Caco-2 (cell line): ENCODE data around the gene LY6G6C. TPM values are rescaled to one million over a fixed set of nuclear protein-coding genes. Genes with fewer than 3 reads are reported as not detected.

Source experiments
- BruUV-seq: library from RNA; stranded (reverse); fragments of 400-500 nt; replicated peaks from 2 replicates; lab custom pipeline; 2021; lab: Mats Ljungman, UMichigan
- CTCF ChIA-PET: fragments of 300-600 bp; sonication (Branson Sonifier 250); formaldehyde crosslinking; loops from one replicate; lab custom pipeline; 2022; ENCODE audit warnings: antibody characterized with exemption; lab: Charles Lee
- POLR2A ChIA-PET: fragments of 300-600 bp; sonication (Branson Sonifier 250); formaldehyde crosslinking; loops from one replicate; lab custom pipeline; 2022; ENCODE audit warnings: antibody characterized with exemption; lab: Charles Lee
- DNase-seq, 2 experiments: peaks; one replicate each; pipeline versions ENCODE4 v3.0.0 to v3.0.0-alpha.2; 2020 to 2022
- H3K27me3 ChIP-seq: replicated peaks from 2 replicates; pipeline ENCODE4 v1.6.0; 2011; ENCODE audit warnings: low read length; ENCODE audit not compliant: control insufficient read depth, insufficient read depth
- H3K36me3 ChIP-seq: 2 replicates; pipeline ENCODE4 v1.5.1; 2011; ENCODE audit warnings: low read length; ENCODE audit not compliant: control insufficient read depth, insufficient read depth
- H3K4me1 ChIP-seq: fragments of 250-450 bp; sonication (Bioruptor Pico); 2 replicates; pipeline ENCODE4 v1.5.1; 2020; ENCODE audit warnings: mild to moderate bottlenecking
- H3K4me3 ChIP-seq: 2 replicates; pipeline ENCODE4 v1.5.1; 2011; ENCODE audit warnings: low read depth, mild to moderate bottlenecking, control low read depth, low read length
- H3K9me3 ChIP-seq: fragments of 250-450 bp; sonication (Bioruptor Pico); 2 replicates; pipeline ENCODE4 v1.5.1; 2020; ENCODE audit warnings: mild to moderate bottlenecking, moderate library complexity
- H3K27ac Mint-ChIP-seq: one replicate; pipeline ENCODE4 v1.8.0; 2022; ENCODE audit warnings: mixed read lengths; ENCODE audit not compliant: unreplicated experiment
- H3K27me3 Mint-ChIP-seq: one replicate; pipeline ENCODE4 v1.8.0; 2022; ENCODE audit warnings: mixed read lengths; ENCODE audit not compliant: insufficient read depth, unreplicated experiment
- H3K36me3 Mint-ChIP-seq: one replicate; pipeline ENCODE4 v1.8.0; 2022; ENCODE audit warnings: mild to moderate bottlenecking, mixed read lengths; ENCODE audit not compliant: insufficient read depth, unreplicated experiment
- H3K4me1 Mint-ChIP-seq: one replicate; pipeline ENCODE4 v1.8.0; 2022; ENCODE audit warnings: low read depth, mixed read lengths; ENCODE audit not compliant: unreplicated experiment
- H3K4me3 Mint-ChIP-seq: one replicate; pipeline ENCODE4 v1.8.0; 2022; ENCODE audit warnings: mild to moderate bottlenecking, moderate library complexity, mixed read lengths; ENCODE audit not compliant: unreplicated experiment
- H3K9me3 Mint-ChIP-seq: one replicate; pipeline ENCODE4 v1.8.0; 2022; ENCODE audit warnings: mixed read lengths; ENCODE audit not compliant: unreplicated experiment
- CTCF ChIP-seq, 2 experiments: fragments of 200-600 bp in 1 of 2; IDR thresholded peaks; 1 replicate in 1 of 2; 2 replicates in 1 of 2; pipeline versions ENCODE4 v1.5.1 to v1.8.0; 2011 to 2022; ENCODE audit warnings: antibody characterized with exemption in 1 of 2, control low read depth in 1 of 2, inconsistent platforms in 1 of 2, low read depth in 1 of 2, low read length in 1 of 2, mild to moderate bottlenecking in 1 of 2, moderate library complexity in 1 of 2; ENCODE audit not compliant: insufficient read depth in 1 of 2, severe bottlenecking in 1 of 2, unreplicated experiment in 1 of 2
- intact Hi-C: fragments of 100-400 bp; cut with micrococcal nuclease; formaldehyde crosslinking; loops from one replicate; pipeline ENCODE4 v1.10.0; 2022; ENCODE audit not compliant: unreplicated experiment
- total RNA-seq: library from RNA; stranded (reverse); gene quantifications from 2 replicates; pipeline ENCODE4 v1.2.3, GENCODE V29; 2022

Gene LY6G6C
- total RNA-seq, 1 experiment from 2014 or later = 0.88 TPM

GRCh38 chr6:31744422-31744821, 22.9 kb upstream of the LY6G6C start:
- DNase-seq = no peak
- H3K4me3 Mint-ChIP-seq = no peak overlapping the region
- H3K27ac Mint-ChIP-seq = no peak overlapping the region
- BruUV-seq = no TSS peak
- H3K9me3 ChIP-seq = no peaks in the 10 kb centered on the region
- intact Hi-C loops = no loop called here
- no peak for TF ChIP-seq CTCF (IDR thresholded peaks at IDR 0.05; ENCODE audit: insufficient read depth in 1 of 2, low read depth in 1 of 2, low read length in 1 of 2, severe bottlenecking in 1 of 2, unreplicated experiment in 1 of 2)
- H3K27me3 ChIP-seq = no peaks in the 10 kb centered on the region
- H3K36me3 ChIP-seq = peaks cover 4% of the 10 kb centered on the region; the same call in 1 of the 2 replicates
- H3K4me3 ChIP-seq = no peak overlapping the region
- ChIA-PET CTCF (no interaction called here), POLR2A (no interaction called here)
- H3K36me3 Mint-ChIP-seq = peaks cover 38% of the 10 kb centered on the region
- H3K4me1 ChIP-seq = peaks cover 13% of the 10 kb centered on the region
- no peaks in the 10 kb centered on the region for H3K9me3 Mint-ChIP-seq
- H3K4me1 Mint-ChIP-seq = peaks cover 6% of the 10 kb centered on the region
- H3K27me3 Mint-ChIP-seq = no peaks in the 10 kb centered on the region

- H3K9me3 ChIP-seq = no peaks in the 10 kb centered on the region
- H3K27me3 ChIP-seq = no peaks in the 10 kb centered on the region
- DNase-seq = no peak
- no peak for TF ChIP-seq CTCF (IDR thresholded peaks at IDR 0.05; ENCODE audit: insufficient read depth in 1 of 2, low read depth in 1 of 2, low read length in 1 of 2, severe bottlenecking in 1 of 2, unreplicated experiment in 1 of 2)
- BruUV-seq = no TSS peak
- H3K36me3 Mint-ChIP-seq = peaks cover 50% of the 10 kb centered on the region
- no peak overlapping the region for H3K4me3 ChIP-seq
- ChIA-PET CTCF (no interaction called here), POLR2A (no interaction called here)
- no peaks in the 10 kb centered on the region for H3K9me3 Mint-ChIP-seq
- no peaks in the 10 kb centered on the region for H3K27me3 Mint-ChIP-seq
- H3K36me3 ChIP-seq = peaks cover 3% of the 10 kb centered on the region; the same call in 1 of the 2 replicates
- peaks cover 23% of the 10 kb centered on the region for H3K4me1 ChIP-seq
- no peak overlapping the region for H3K27ac Mint-ChIP-seq
- intact Hi-C loops = no loop called here
- H3K4me3 Mint-ChIP-seq = no peak overlapping the region
- peaks cover 21% of the 10 kb centered on the region for H3K4me1 Mint-ChIP-seq
These were observed 21.3 kb upstream of the LY6G6C start for GRCh38 chr6:31742894-31743293.

GRCh38 chr6:31741815-31742214, 20.3 kb upstream of the LY6G6C start:
- Mint-ChIP-seq H3K4me3 (peak overlapping the region; percentile 95), H3K9me3 (no peaks in the 10 kb centered on the region), H3K36me3 (peaks cover 53% of the 10 kb centered on the region), H3K27me3 (no peaks in the 10 kb centered on the region), H3K4me1 (peaks cover 22% of the 10 kb centered on the region), H3K27ac (no peak overlapping the region)
- POLR2A ChIA-PET = interaction anchor here (0.7 kb wide), 1 partner anchor 327 kb away, joined by 9 read pairs; no protein-coding TSS in a partner anchor
- BruUV-seq = no TSS peak
- TF ChIP-seq CTCF (IDR thresholded peaks at IDR 0.05; ENCODE audit: insufficient read depth in 1 of 2, low read depth in 1 of 2, low read length in 1 of 2, severe bottlenecking in 1 of 2, unreplicated experiment in 1 of 2) = no peak
- no peak overlapping the region for H3K4me3 ChIP-seq
- H3K9me3 ChIP-seq = no peaks in the 10 kb centered on the region
- H3K4me1 ChIP-seq = peaks cover 22% of the 10 kb centered on the region
- no peaks in the 10 kb centered on the region for H3K27me3 ChIP-seq
- CTCF ChIA-PET = interaction anchor here (0.7 kb wide), 1 partner anchor 31 kb away, joined by 3 read pairs; no protein-coding TSS in a partner anchor
- no peaks in the 10 kb centered on the region for H3K36me3 ChIP-seq
- DNase-seq = no peak
- intact Hi-C loops = no loop called here
